Activated CD8-positive, alpha-beta T cell treated with anti-CD3 and anti-CD28 coated beads for 36 hours (primary cell): ENCODE data around the gene AMY2A. TPM values are rescaled to one million over a fixed set of nuclear protein-coding genes. Genes with fewer than 3 reads are reported as not detected.
"Not testable (repeated sequence)": the region's sequence is repeated elsewhere in the genome, so short reads cannot be mapped to it uniquely, and the experiment has no call there.

Experiments used
- ATAC-seq: fragments of 200-7000 bp; cut with Tn5 transposase; one replicate; pipeline ENCODE4 v1.10.0; 2021; ENCODE audit warnings: mild to moderate bottlenecking, moderate library complexity
- CTCF ChIA-PET: fragments of 350-600 bp; sonication (Branson Sonifier 250); formaldehyde crosslinking; loops from one replicate; lab custom pipeline; 2021; ENCODE audit warnings: antibody characterized with exemption; lab: Charles Lee
- POLR2A ChIA-PET: fragments of 350-600 bp; sonication (Branson Sonifier 250); formaldehyde crosslinking; loops from one replicate; lab custom pipeline; 2021; ENCODE audit warnings: antibody characterized with exemption; lab: Charles Lee
- DNase-seq: peaks from one replicate; pipeline ENCODE4 v3.0.0-alpha.2; 2020
- H3K27ac Mint-ChIP-seq: one replicate; pipeline ENCODE4 v1.8.0; 2021; ENCODE audit warnings: mild to moderate bottlenecking, mixed read lengths
- H3K27me3 Mint-ChIP-seq: one replicate; pipeline ENCODE4 v1.8.0; 2021; ENCODE audit warnings: mixed read lengths
- H3K36me3 Mint-ChIP-seq: one replicate; pipeline ENCODE4 v1.8.0; 2021; ENCODE audit warnings: low read depth, mixed read lengths
- H3K4me1 Mint-ChIP-seq: one replicate; pipeline ENCODE4 v1.8.0; 2021; ENCODE audit warnings: low read depth, mixed read lengths
- H3K4me3 Mint-ChIP-seq: one replicate; pipeline ENCODE4 v1.8.0; 2021; ENCODE audit warnings: mild to moderate bottlenecking, moderate library complexity, mixed read lengths
- H3K9me3 Mint-ChIP-seq: one replicate; pipeline ENCODE4 v1.8.0; 2021; ENCODE audit warnings: mixed read lengths
- CTCF ChIP-seq: fragments of 200-600 bp; IDR thresholded peaks from one replicate; pipeline ENCODE4 v1.8.0; 2022; ENCODE audit warnings: antibody characterized with exemption, mild to moderate bottlenecking
- intact Hi-C: fragments of 100-400 bp; cut with micrococcal nuclease; formaldehyde crosslinking; loops from one replicate; pipeline ENCODE4 v1.10.0; 2022
- total RNA-seq, 2 experiments: library from RNA; stranded (reverse); gene quantifications; one replicate each; pipeline ENCODE4 v1.2.3, GENCODE V29; 2021

AMY2A gene
- total RNA-seq, 2 experiments from 2014 or later: not detected

- H3K4me3 Mint-ChIP-seq: no peak overlapping the region
- no peak overlapping the region for H3K27ac Mint-ChIP-seq
- peaks cover 2% of the 10 kb centered on the region for H3K36me3 Mint-ChIP-seq
- CTCF ChIA-PET: no interaction called here
- POLR2A ChIA-PET: no interaction called here
- peaks cover 2% of the 10 kb centered on the region for H3K9me3 Mint-ChIP-seq
- no peak for ATAC-seq
- no peaks in the 10 kb centered on the region for H3K4me1 Mint-ChIP-seq
- intact Hi-C loops: no loop called here
- no peaks in the 10 kb centered on the region for H3K27me3 Mint-ChIP-seq
- no peak for DNase-seq
- no peak for TF ChIP-seq CTCF
Observed at GRCh38 chr1:103583887-103584286, 33.3 kb upstream of the AMY2A start.

GRCh38 chr1:103584537-103584936 is 32.7 kb upstream of the AMY2A start:
- ATAC-seq (no peak), DNase-seq (no peak)
- H3K27me3 Mint-ChIP-seq: no peaks in the 10 kb centered on the region
- no peak overlapping the region for H3K4me3 Mint-ChIP-seq
- intact Hi-C loops: no loop called here
- CTCF ChIA-PET: no interaction called here
- H3K36me3 Mint-ChIP-seq: no peaks in the 10 kb centered on the region
- POLR2A ChIA-PET: no interaction called here
- no peak for TF ChIP-seq CTCF
- no peaks in the 10 kb centered on the region for H3K4me1 Mint-ChIP-seq
- H3K27ac Mint-ChIP-seq: no peak overlapping the region
- H3K9me3 Mint-ChIP-seq: peaks cover 6% of the 10 kb centered on the region

- H3K9me3 Mint-ChIP-seq, intact Hi-C loops, H3K36me3 Mint-ChIP-seq, DNase-seq, H3K27ac Mint-ChIP-seq, H3K4me3 Mint-ChIP-seq, POLR2A ChIA-PET, ATAC-seq, H3K4me1 Mint-ChIP-seq, CTCF ChIA-PET, H3K27me3 Mint-ChIP-seq: not testable (repeated sequence)
Observed at GRCh38 chr1:103602740-103603139, 14.5 kb upstream of the AMY2A start.

- H3K27ac Mint-ChIP-seq: no peak overlapping the region
- no peaks in the 10 kb centered on the region for H3K36me3 Mint-ChIP-seq
- ChIA-PET CTCF (no interaction called here), POLR2A (no interaction called here)
- no peak for TF ChIP-seq CTCF
- DNase-seq (no peak), ATAC-seq (no peak)
- no peaks in the 10 kb centered on the region for H3K27me3 Mint-ChIP-seq
- no peak overlapping the region for H3K4me3 Mint-ChIP-seq
- H3K4me1 Mint-ChIP-seq: no peaks in the 10 kb centered on the region
- H3K9me3 Mint-ChIP-seq: no peaks in the 10 kb centered on the region
- intact Hi-C loops: no loop called here
Observed at GRCh38 chr1:103616362-103616761, 865 bp upstream of the AMY2A start.

GRCh38 chr1:103627436-103627835 is 10.2 kb downstream of the AMY2A start:
- ATAC-seq, POLR2A ChIA-PET, DNase-seq, H3K9me3 Mint-ChIP-seq, CTCF ChIA-PET, H3K27ac Mint-ChIP-seq, H3K4me3 Mint-ChIP-seq, intact Hi-C loops, H3K4me1 Mint-ChIP-seq, H3K27me3 Mint-ChIP-seq, H3K36me3 Mint-ChIP-seq: not testable (repeated sequence)

GRCh38 chr1:103641194-103641593 is 24.0 kb downstream of the AMY2A start:
- ATAC-seq, H3K9me3 Mint-ChIP-seq, DNase-seq, H3K4me1 Mint-ChIP-seq, H3K4me3 Mint-ChIP-seq, POLR2A ChIA-PET, H3K36me3 Mint-ChIP-seq, H3K27ac Mint-ChIP-seq, H3K27me3 Mint-ChIP-seq, intact Hi-C loops, CTCF ChIA-PET: not testable (repeated sequence)

GRCh38 chr1:103643908-103644307 is 26.7 kb downstream of the AMY2A start:
- CTCF ChIA-PET, H3K27me3 Mint-ChIP-seq, H3K4me1 Mint-ChIP-seq, intact Hi-C loops, H3K4me3 Mint-ChIP-seq, H3K36me3 Mint-ChIP-seq, POLR2A ChIA-PET, ATAC-seq, H3K9me3 Mint-ChIP-seq, H3K27ac Mint-ChIP-seq, DNase-seq: not testable (repeated sequence)

GRCh38 chr1:103650305-103650704 is 33.1 kb downstream of the AMY2A start:
- DNase-seq, H3K36me3 Mint-ChIP-seq, H3K27ac Mint-ChIP-seq, H3K9me3 Mint-ChIP-seq, H3K4me1 Mint-ChIP-seq, POLR2A ChIA-PET, H3K27me3 Mint-ChIP-seq, CTCF ChIA-PET, ATAC-seq, H3K4me3 Mint-ChIP-seq, intact Hi-C loops: not testable (repeated sequence)

GRCh38 chr1:103650889-103651288 is 33.7 kb downstream of the AMY2A start:
- H3K27ac Mint-ChIP-seq, DNase-seq, CTCF ChIA-PET, H3K9me3 Mint-ChIP-seq, ATAC-seq, H3K27me3 Mint-ChIP-seq, H3K4me3 Mint-ChIP-seq, POLR2A ChIA-PET, H3K4me1 Mint-ChIP-seq, intact Hi-C loops, H3K36me3 Mint-ChIP-seq: not testable (repeated sequence)

- intact Hi-C loops, POLR2A ChIA-PET, H3K9me3 Mint-ChIP-seq, ATAC-seq, H3K36me3 Mint-ChIP-seq, DNase-seq, CTCF ChIA-PET, H3K4me1 Mint-ChIP-seq, H3K4me3 Mint-ChIP-seq, H3K27ac Mint-ChIP-seq, H3K27me3 Mint-ChIP-seq: not testable (repeated sequence)
Observed at GRCh38 chr1:103654133-103654532, 36.9 kb downstream of the AMY2A start.
